Activated CD8-positive, alpha-beta T cell treated with anti-CD3 and anti-CD28 coated beads for 36 hours (primary cell): ENCODE measurements around the gene STIM1. TPM values are rescaled to one million over a fixed set of nuclear protein-coding genes. Genes with fewer than 3 reads are reported as not detected.

Experiments used
- ATAC-seq: fragments of 200-7000 bp; cut with Tn5 transposase; one replicate; pipeline ENCODE4 v1.10.0; 2021; ENCODE audit warnings: mild to moderate bottlenecking, moderate library complexity
- CTCF ChIA-PET: fragments of 350-600 bp; sonication (Branson Sonifier 250); formaldehyde crosslinking; loops from one replicate; lab custom pipeline; 2021; ENCODE audit warnings: antibody characterized with exemption; lab: Charles Lee
- POLR2A ChIA-PET: fragments of 350-600 bp; sonication (Branson Sonifier 250); formaldehyde crosslinking; loops from one replicate; lab custom pipeline; 2021; ENCODE audit warnings: antibody characterized with exemption; lab: Charles Lee
- DNase-seq: peaks from one replicate; pipeline ENCODE4 v3.0.0-alpha.2; 2020
- H3K27ac Mint-ChIP-seq: one replicate; pipeline ENCODE4 v1.8.0; 2021; ENCODE audit warnings: mild to moderate bottlenecking, mixed read lengths
- H3K27me3 Mint-ChIP-seq: one replicate; pipeline ENCODE4 v1.8.0; 2021; ENCODE audit warnings: mixed read lengths
- H3K36me3 Mint-ChIP-seq: one replicate; pipeline ENCODE4 v1.8.0; 2021; ENCODE audit warnings: low read depth, mixed read lengths
- H3K4me1 Mint-ChIP-seq: one replicate; pipeline ENCODE4 v1.8.0; 2021; ENCODE audit warnings: low read depth, mixed read lengths
- H3K4me3 Mint-ChIP-seq: one replicate; pipeline ENCODE4 v1.8.0; 2021; ENCODE audit warnings: mild to moderate bottlenecking, moderate library complexity, mixed read lengths
- H3K9me3 Mint-ChIP-seq: one replicate; pipeline ENCODE4 v1.8.0; 2021; ENCODE audit warnings: mixed read lengths
- CTCF ChIP-seq: fragments of 200-600 bp; IDR thresholded peaks from one replicate; pipeline ENCODE4 v1.8.0; 2022; ENCODE audit warnings: antibody characterized with exemption, mild to moderate bottlenecking
- intact Hi-C: fragments of 100-400 bp; cut with micrococcal nuclease; formaldehyde crosslinking; loops from one replicate; pipeline ENCODE4 v1.10.0; 2022
- total RNA-seq, 2 experiments: library from RNA; stranded (reverse); gene quantifications; one replicate each; pipeline ENCODE4 v1.2.3, GENCODE V29; 2021

Gene STIM1
- total RNA-seq, 2 experiments from 2014 or later = 60.8 to 61.4 TPM

GRCh38 chr11:3832816-3833215 lies 22.6 kb upstream of the STIM1 start:
- intact Hi-C loops = no loop called here
- peaks cover 75% of the 10 kb centered on the region for H3K36me3 Mint-ChIP-seq
- ATAC-seq (no peak), DNase-seq (no peak)
- ChIA-PET CTCF (interaction anchor here (0.7 to 5.8 kb wide), 6 partner anchors 8 to 240 kb away, joined by 3 to 33 read pairs (median 7); partner anchors contain the start of genes PGAP2 and RHOG), POLR2A (interaction anchor here (1.3 to 14.6 kb wide), 3 partner anchors 19 to 37 kb away, joined by 3 to 216 read pairs (median 4); partner anchors contain the start of gene STIM1)
- no peaks in the 10 kb centered on the region for H3K27me3 Mint-ChIP-seq
- no peaks in the 10 kb centered on the region for H3K9me3 Mint-ChIP-seq
- peak overlapping the region; percentile 91 for H3K27ac Mint-ChIP-seq
- H3K4me3 Mint-ChIP-seq = no peak overlapping the region
- peaks cover 74% of the 10 kb centered on the region for H3K4me1 Mint-ChIP-seq
- no peak for TF ChIP-seq CTCF

- POLR2A ChIA-PET = interaction anchor here (1.3 to 14.6 kb wide), 4 partner anchors 10 to 38 kb away, joined by 3 to 216 read pairs (median 4); partner anchors contain the start of gene STIM1
- no peak for DNase-seq
Observed at GRCh38 chr11:3833449-3833848, 22.0 kb upstream of the STIM1 start.

GRCh38 chr11:3834349-3834663 lies 21.2 kb upstream of the STIM1 start:
- Mint-ChIP-seq H3K27ac (peak overlapping the region; percentile 91), H3K4me3 (peak overlapping the region; percentile 87), H3K9me3 (no peaks in the 10 kb centered on the region), H3K27me3 (no peaks in the 10 kb centered on the region), H3K4me1 (peaks cover 76% of the 10 kb centered on the region), H3K36me3 (peaks cover 80% of the 10 kb centered on the region)
- POLR2A ChIA-PET = interaction anchor here (0.6 to 14.6 kb wide), 4 partner anchors 11 to 31 kb away, joined by 3 to 216 read pairs (median 4); partner anchors contain the start of gene STIM1
- no peak for TF ChIP-seq CTCF
- no peak for ATAC-seq
- DNase-seq = no peak
- intact Hi-C loops = no loop called here
- CTCF ChIA-PET = interaction anchor here (0.9 to 1.5 kb wide), 3 partner anchors 9 to 26 kb away, joined by 4 to 7 read pairs (median 7); partner anchors contain the start of gene PGAP2

More at GRCh38 chr11:3833449-3833848, 22.0 kb upstream of the STIM1 start:
- peaks cover 78% of the 10 kb centered on the region for H3K4me1 Mint-ChIP-seq
- H3K27me3 Mint-ChIP-seq = no peaks in the 10 kb centered on the region
- TF ChIP-seq CTCF = no peak
- intact Hi-C loops = no loop called here
- H3K36me3 Mint-ChIP-seq = peaks cover 75% of the 10 kb centered on the region
- no peaks in the 10 kb centered on the region for H3K9me3 Mint-ChIP-seq
- peak overlapping the region; percentile 91 for H3K27ac Mint-ChIP-seq
- H3K4me3 Mint-ChIP-seq = no peak overlapping the region
- CTCF ChIA-PET = interaction anchor here (1.4 to 5.8 kb wide), 4 partner anchors 8 to 239 kb away, joined by 4 to 33 read pairs (median 7); partner anchors contain the start of genes PGAP2 and RHOG
- no peak for ATAC-seq

- DNase-seq (no peak), ATAC-seq (no peak)
- Mint-ChIP-seq H3K27ac (peak overlapping the region; percentile 91), H3K4me3 (peak overlapping the region; percentile 87), H3K27me3 (no peaks in the 10 kb centered on the region), H3K36me3 (peaks cover 81% of the 10 kb centered on the region), H3K9me3 (no peaks in the 10 kb centered on the region), H3K4me1 (peaks cover 74% of the 10 kb centered on the region)
- ChIA-PET CTCF (interaction anchor here (0.6 to 26.5 kb wide), 11 partner anchors 8 to 238 kb away, joined by 3 to 775 read pairs (median 3); partner anchors contain the start of genes NUP98 and PGAP2), POLR2A (interaction anchor here (0.6 to 14.6 kb wide), 6 partner anchors 12 to 40 kb away, joined by 3 to 216 read pairs (median 4); partner anchors contain the start of gene STIM1)
- no peak for TF ChIP-seq CTCF
- intact Hi-C loops = loop anchor here (5.0 kb wide), 1 partner anchor 38 kb away; the partner anchor contains the start of gene NUP98
Observed at GRCh38 chr11:3834664-3835461, 20.6 kb upstream of the STIM1 start.
